ENCODE results near the gene PTPRD.

Gene PTPRD

DNA sequence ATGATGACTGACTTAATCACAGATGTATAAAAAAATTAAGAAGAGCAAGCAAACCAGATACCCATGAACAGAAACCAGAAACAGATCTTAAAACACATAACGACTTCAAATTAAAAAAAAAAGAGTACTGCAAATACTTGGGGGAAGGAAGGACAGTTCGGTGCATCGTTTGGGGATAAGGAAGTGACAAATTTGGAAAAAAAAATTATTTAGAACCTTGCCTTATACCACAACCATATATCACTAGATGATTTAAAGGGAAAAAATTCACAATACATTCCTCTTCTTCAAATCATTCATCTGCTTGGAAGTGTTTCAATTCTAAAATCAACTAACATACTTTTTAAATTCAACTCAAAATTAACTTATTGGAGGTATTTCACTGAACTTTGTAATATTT lies 1774.7 kb downstream of the PTPRD start:
- no peak overlapping the region for H3K4me3 ChIP-seq (ENCODE audit: insufficient read depth, low read length, poor library complexity, severe bottlenecking)
- H3K27ac ChIP-seq (ENCODE audit: low read depth, low read length) = no peak overlapping the region
- no peaks in the 10 kb centered on the region for H3K36me3 ChIP-seq (ENCODE audit: low read length)
- H2AFZ ChIP-seq (ENCODE audit: low read depth, low read length, severe bottlenecking) = no peak overlapping the region
- H3K9ac ChIP-seq (ENCODE audit: low read length) = no peak overlapping the region
- no peaks in the 10 kb centered on the region for H3K79me2 ChIP-seq (ENCODE audit: insufficient read depth, low read length)
- peaks cover 3% of the 10 kb centered on the region; the same call in 1 of the 2 replicates for H3K9me2 ChIP-seq (replicated peaks; ENCODE audit: insufficient read depth, low read length)
- no peak overlapping the region for H3K4me2 ChIP-seq (ENCODE audit: low read depth, low read length, poor library complexity, severe bottlenecking)
- H3F3A ChIP-seq (ENCODE audit: insufficient read depth) = no peaks in the 10 kb centered on the region
- H3K27me3 ChIP-seq (ENCODE audit: low read length) = no peaks in the 10 kb centered on the region
- TF ChIP-seq, protein P1, sequence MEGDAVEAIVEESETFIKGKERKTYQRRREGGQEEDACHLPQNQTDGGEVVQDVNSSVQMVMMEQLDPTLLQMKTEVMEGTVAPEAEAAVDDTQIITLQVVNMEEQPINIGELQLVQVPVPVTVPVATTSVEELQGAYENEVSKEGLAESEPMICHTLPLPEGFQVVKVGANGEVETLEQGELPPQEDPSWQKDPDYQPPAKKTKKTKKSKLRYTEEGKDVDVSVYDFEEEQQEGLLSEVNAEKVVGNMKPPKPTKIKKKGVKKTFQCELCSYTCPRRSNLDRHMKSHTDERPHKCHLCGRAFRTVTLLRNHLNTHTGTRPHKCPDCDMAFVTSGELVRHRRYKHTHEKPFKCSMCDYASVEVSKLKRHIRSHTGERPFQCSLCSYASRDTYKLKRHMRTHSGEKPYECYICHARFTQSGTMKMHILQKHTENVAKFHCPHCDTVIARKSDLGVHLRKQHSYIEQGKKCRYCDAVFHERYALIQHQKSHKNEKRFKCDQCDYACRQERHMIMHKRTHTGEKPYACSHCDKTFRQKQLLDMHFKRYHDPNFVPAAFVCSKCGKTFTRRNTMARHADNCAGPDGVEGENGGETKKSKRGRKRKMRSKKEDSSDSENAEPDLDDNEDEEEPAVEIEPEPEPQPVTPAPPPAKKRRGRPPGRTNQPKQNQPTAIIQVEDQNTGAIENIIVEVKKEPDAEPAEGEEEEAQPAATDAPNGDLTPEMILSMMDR (IDR thresholded peaks at IDR 0.05; ENCODE audit: insufficient read depth, low read length, poor library complexity, severe bottlenecking) = no peak
- no peak for TF ChIP-seq EZH2phosphoT487 (conservative IDR thresholded peaks at IDR 0.05; ENCODE audit: low read length)
- H4K20me1 ChIP-seq (ENCODE audit: low read depth, low read length) = no peaks in the 10 kb centered on the region
- no peaks in the 10 kb centered on the region for H3K9me3 ChIP-seq (ENCODE audit: insufficient read depth, low read length)

DNA sequence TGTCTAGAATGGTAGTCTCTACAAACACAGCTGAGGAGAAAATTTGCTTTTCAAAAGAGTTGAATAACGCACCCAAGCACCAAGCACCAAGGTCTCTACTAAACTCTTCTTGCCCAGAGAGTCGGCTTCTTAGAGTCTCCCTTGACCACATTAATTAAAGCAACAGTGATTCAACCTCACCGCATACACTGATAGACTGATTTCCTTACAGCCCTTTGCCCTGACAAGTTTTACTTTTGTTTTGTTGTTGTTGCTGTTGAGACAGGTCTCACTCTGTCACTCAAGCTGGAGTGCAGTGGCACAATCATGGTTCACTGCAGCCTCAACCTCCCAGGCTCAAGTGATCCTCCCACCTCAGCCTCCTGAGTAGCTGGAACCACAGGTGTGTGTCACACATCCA lies 1777.5 kb downstream of the PTPRD start:
- no peaks in the 10 kb centered on the region; the same call in 1 of the 2 replicates for H3K9me2 ChIP-seq (replicated peaks; ENCODE audit: insufficient read depth, low read length)
- no peaks in the 10 kb centered on the region for H4K20me1 ChIP-seq (ENCODE audit: low read depth, low read length)
- no peak overlapping the region for H2AFZ ChIP-seq (ENCODE audit: low read depth, low read length, severe bottlenecking)
- H3K27me3 ChIP-seq (ENCODE audit: low read length) = no peaks in the 10 kb centered on the region
- no peaks in the 10 kb centered on the region for H3K9me3 ChIP-seq (ENCODE audit: insufficient read depth, low read length)
- no peak overlapping the region for H3K27ac ChIP-seq (ENCODE audit: low read depth, low read length)
- no peaks in the 10 kb centered on the region for H3F3A ChIP-seq (ENCODE audit: insufficient read depth)
- H3K79me2 ChIP-seq (ENCODE audit: insufficient read depth, low read length) = no peaks in the 10 kb centered on the region
- no peak overlapping the region for H3K9ac ChIP-seq (ENCODE audit: low read length)
- no peak overlapping the region for H3K4me3 ChIP-seq (ENCODE audit: insufficient read depth, low read length, poor library complexity, severe bottlenecking)
- TF ChIP-seq, protein P1 (IDR thresholded peaks at IDR 0.05; ENCODE audit: insufficient read depth, low read length, poor library complexity, severe bottlenecking) = no peak
- TF ChIP-seq EZH2phosphoT487 (conservative IDR thresholded peaks at IDR 0.05; ENCODE audit: low read length) = no peak
- H3K4me2 ChIP-seq (ENCODE audit: low read depth, low read length, poor library complexity, severe bottlenecking) = no peak overlapping the region
- no peaks in the 10 kb centered on the region for H3K36me3 ChIP-seq (ENCODE audit: low read length)

DNA sequence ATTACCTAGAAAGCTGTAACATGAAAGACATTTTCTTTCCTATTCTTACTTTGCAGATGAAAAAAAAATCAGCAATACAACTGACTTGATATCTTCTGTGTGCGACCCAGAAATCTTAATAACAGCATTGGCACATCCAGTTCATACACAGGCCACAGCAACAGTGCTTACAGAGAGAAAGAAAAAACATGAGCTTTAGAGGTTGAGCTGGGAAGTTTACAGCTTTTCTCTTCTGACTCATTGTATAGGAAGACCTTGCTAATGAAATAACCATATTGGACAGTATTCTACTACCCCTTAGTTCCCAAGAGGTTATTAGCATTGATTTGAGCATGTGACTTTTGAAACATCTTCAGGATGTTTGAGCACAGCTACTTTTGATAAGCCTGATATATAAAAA lies 1779.8 kb downstream of the PTPRD start:
- H4K20me1 ChIP-seq (ENCODE audit: low read depth, low read length) = no peaks in the 10 kb centered on the region
- H3K36me3 ChIP-seq (ENCODE audit: low read length) = no peaks in the 10 kb centered on the region

More for the DNA sequence above, 1779.8 kb downstream of the PTPRD start:
- Histone ChIP-seq H3K79me2 (ENCODE audit: insufficient read depth, low read length) (no peaks in the 10 kb centered on the region), H3K9me2 (replicated peaks; ENCODE audit: insufficient read depth, low read length) (no peaks in the 10 kb centered on the region; the same call in 1 of the 2 replicates), H3K4me2 (ENCODE audit: low read depth, low read length, poor library complexity, severe bottlenecking) (no peak overlapping the region), H3K4me3 (ENCODE audit: insufficient read depth, low read length, poor library complexity, severe bottlenecking) (no peak overlapping the region), H3K9ac (ENCODE audit: low read length) (no peak overlapping the region), H3F3A (ENCODE audit: insufficient read depth) (no peaks in the 10 kb centered on the region), H2AFZ (ENCODE audit: low read depth, low read length, severe bottlenecking) (no peak overlapping the region), H3K27me3 (ENCODE audit: low read length) (no peaks in the 10 kb centered on the region), H3K9me3 (ENCODE audit: insufficient read depth, low read length) (no peaks in the 10 kb centered on the region), H3K27ac (ENCODE audit: low read depth, low read length) (no peak overlapping the region)
- TF ChIP-seq, protein P1 (IDR thresholded peaks at IDR 0.05; ENCODE audit: insufficient read depth, low read length, poor library complexity, severe bottlenecking) = no peak
- TF ChIP-seq EZH2phosphoT487 (conservative IDR thresholded peaks at IDR 0.05; ENCODE audit: low read length) = no peak
